SU-DHL-6 (cell line): ENCODE results near the gene HGFAC.

Source experiments
- H2AFZ ChIP-seq: fragments of 200-600 bp; sonication (generic); 2 replicates; pipeline ENCODE4 v1.6.1; 2014; ENCODE audit warnings: low read depth, mild to moderate bottlenecking, moderate library complexity, mixed read lengths, antibody characterized with exemption, low read length; ENCODE audit not compliant: severe bottlenecking
- H3F3A ChIP-seq: fragments of 200-600 bp; shearing (Covaris generic); 2 replicates; pipeline ENCODE4 v1.6.0; 2016; ENCODE audit warnings: antibody characterized with exemption, mild to moderate bottlenecking; ENCODE audit not compliant: insufficient read depth
- H3K27ac ChIP-seq: fragments of 200-600 bp; sonication (generic); 2 replicates; pipeline ENCODE4 v1.5.1; 2016; ENCODE audit warnings: low read depth, mild to moderate bottlenecking, low read length, moderate library complexity, mixed read lengths
- H3K27me3 ChIP-seq: fragments of 200-600 bp; sonication (generic), shearing (Covaris generic); 2 replicates; pipeline ENCODE4 v1.6.0; 2014; ENCODE audit warnings: mild to moderate bottlenecking, low read length
- H3K36me3 ChIP-seq: fragments of 200-600 bp; sonication (generic); 2 replicates; pipeline ENCODE4 v1.6.1; 2014; ENCODE audit warnings: mild to moderate bottlenecking, low read length, mixed read lengths
- H3K4me2 ChIP-seq: fragments of 300-600, 200-600 bp; shearing (Covaris generic), sonication (generic); 2 replicates; pipeline ENCODE4 v1.6.0; 2014; ENCODE audit warnings: low read length, low read depth, mild to moderate bottlenecking; ENCODE audit not compliant: poor library complexity, severe bottlenecking
- H3K4me3 ChIP-seq: fragments of 200-600 bp; sonication (generic); 2 replicates; pipeline ENCODE4 v1.5.1; 2014; ENCODE audit warnings: antibody characterized with exemption, low read length, mild to moderate bottlenecking, mixed read lengths; ENCODE audit not compliant: insufficient read depth, poor library complexity, severe bottlenecking
- H3K79me2 ChIP-seq: fragments of 200-600 bp; sonication (generic); 2 replicates; pipeline ENCODE4 v1.6.1; 2014; ENCODE audit warnings: mild to moderate bottlenecking, low read length, moderate library complexity; ENCODE audit not compliant: insufficient read depth
- H3K9ac ChIP-seq: fragments of 200-600 bp; sonication (generic); 2 replicates; pipeline ENCODE4 v1.7.0; 2014; ENCODE audit warnings: mild to moderate bottlenecking, low read length
- H3K9me2 ChIP-seq: fragments of 200-600 bp; sonication (generic); replicated peaks from 2 replicates; pipeline ENCODE4 v1.6.1; 2014; ENCODE audit warnings: low read length; ENCODE audit not compliant: insufficient read depth
- H3K9me3 ChIP-seq: fragments of 200-600 bp; sonication (generic); 2 replicates; pipeline ENCODE4 v1.6.1; 2014; ENCODE audit warnings: low read length, mixed read lengths; ENCODE audit not compliant: insufficient read depth
- H4K20me1 ChIP-seq: fragments of 200-600 bp; sonication (generic); 2 replicates; pipeline ENCODE4 v1.6.1; 2014; ENCODE audit warnings: low read depth, mild to moderate bottlenecking, antibody characterized with exemption, low read length, moderate library complexity, mixed read lengths
- EZH2phosphoT487 ChIP-seq: fragments of 200-600 bp; sonication (generic), shearing (Covaris generic); conservative IDR thresholded peaks from 2 replicates; pipeline ENCODE4 v1.6.1; 2018; ENCODE audit warnings: mild to moderate bottlenecking, antibody characterized with exemption, low read length, moderate library complexity, mixed read lengths
- TF ChIP-seq, protein P1 (sequence below): fragments of 200-600 bp; sonication (generic); IDR thresholded peaks from one replicate; pipeline ENCODE4 v1.5.1; 2017; ENCODE audit warnings: antibody characterized with exemption, mild to moderate bottlenecking, low read length, moderate library complexity; ENCODE audit not compliant: insufficient read depth, poor library complexity, severe bottlenecking

HGFAC gene

DNA sequence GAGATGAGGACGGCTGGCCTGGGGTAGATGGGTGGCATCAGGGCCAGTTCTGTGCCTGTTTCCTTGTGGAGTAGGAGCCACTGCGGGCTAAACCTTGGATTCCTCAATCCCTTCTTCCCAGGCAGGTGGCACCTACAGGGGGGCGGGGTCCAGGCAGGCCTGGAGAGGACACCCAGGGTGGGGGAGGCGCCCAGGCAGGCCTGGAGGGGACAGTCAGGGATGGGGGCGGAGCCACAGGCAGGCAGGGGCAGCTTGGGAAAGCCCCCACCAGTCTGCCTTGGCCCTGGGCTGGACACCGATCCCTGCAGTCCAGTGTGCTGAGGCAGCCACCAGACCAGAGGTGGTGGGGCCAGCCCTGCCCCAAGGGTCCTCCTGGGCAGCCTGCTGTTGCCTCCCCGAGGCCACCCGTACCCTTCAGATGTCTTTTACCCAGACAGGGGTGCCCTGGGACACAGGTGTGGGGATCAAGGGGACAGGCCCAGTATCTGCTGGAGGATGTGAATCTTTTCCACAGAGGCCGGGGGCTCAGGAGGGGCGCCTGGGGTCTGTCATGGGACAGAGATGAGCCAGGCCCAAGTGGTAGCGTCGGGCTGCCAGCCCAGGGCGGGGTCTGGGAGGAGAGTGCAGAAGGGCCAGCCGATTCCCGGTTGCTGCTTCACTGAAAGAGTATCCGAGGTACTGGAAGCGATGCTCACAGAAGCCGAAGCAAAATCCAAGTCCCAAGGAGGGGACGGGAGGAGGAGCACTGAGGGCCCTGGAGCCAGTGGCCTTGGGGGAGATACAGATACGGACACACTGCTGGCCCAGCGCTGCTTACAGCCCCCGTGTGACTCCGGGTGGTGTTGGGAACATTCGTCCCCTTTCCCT is 56.0 kb downstream of the HGFAC start:
- Histone ChIP-seq H3K27me3 (no peaks in the 10 kb centered on the region), H3F3A (no peaks in the 10 kb centered on the region), H3K27ac (no peak overlapping the region), H3K36me3 (no peaks in the 10 kb centered on the region), H2AFZ (no peak overlapping the region), H3K4me3 (no peak overlapping the region), H3K79me2 (no peaks in the 10 kb centered on the region), H3K9ac (no peak overlapping the region), H4K20me1 (no peaks in the 10 kb centered on the region), H3K9me2 (no peaks in the 10 kb centered on the region), H3K9me3 (no peaks in the 10 kb centered on the region), H3K4me2 (no peak overlapping the region)
- TF ChIP-seq, protein P1, sequence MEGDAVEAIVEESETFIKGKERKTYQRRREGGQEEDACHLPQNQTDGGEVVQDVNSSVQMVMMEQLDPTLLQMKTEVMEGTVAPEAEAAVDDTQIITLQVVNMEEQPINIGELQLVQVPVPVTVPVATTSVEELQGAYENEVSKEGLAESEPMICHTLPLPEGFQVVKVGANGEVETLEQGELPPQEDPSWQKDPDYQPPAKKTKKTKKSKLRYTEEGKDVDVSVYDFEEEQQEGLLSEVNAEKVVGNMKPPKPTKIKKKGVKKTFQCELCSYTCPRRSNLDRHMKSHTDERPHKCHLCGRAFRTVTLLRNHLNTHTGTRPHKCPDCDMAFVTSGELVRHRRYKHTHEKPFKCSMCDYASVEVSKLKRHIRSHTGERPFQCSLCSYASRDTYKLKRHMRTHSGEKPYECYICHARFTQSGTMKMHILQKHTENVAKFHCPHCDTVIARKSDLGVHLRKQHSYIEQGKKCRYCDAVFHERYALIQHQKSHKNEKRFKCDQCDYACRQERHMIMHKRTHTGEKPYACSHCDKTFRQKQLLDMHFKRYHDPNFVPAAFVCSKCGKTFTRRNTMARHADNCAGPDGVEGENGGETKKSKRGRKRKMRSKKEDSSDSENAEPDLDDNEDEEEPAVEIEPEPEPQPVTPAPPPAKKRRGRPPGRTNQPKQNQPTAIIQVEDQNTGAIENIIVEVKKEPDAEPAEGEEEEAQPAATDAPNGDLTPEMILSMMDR: no peak
- no peak for TF ChIP-seq EZH2phosphoT487

DNA sequence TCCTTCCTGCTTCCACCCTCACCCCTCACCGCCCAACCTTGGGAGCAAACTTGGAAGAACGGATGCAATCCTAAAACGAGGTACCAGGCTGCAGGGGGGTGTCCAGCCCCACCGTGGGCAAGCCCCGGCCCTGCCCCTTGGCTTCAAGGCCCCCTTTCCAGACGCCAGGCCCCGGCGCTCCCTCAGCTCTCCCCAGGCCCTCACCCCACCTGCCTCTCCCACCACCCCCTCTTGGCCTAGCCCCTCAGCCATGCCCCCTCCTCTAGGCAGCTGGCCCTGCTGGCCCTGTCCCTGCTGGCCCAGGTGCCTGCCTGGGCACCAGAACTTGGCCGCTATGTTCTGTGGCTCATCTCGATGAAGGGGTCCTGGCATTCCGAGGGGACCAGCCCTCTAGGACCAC is 56.6 kb downstream of the HGFAC start:
- Histone ChIP-seq H3K9me2 (no peaks in the 10 kb centered on the region), H3K9me3 (no peaks in the 10 kb centered on the region), H3K4me2 (no peak overlapping the region), H3K27me3 (no peaks in the 10 kb centered on the region), H3K27ac (no peak overlapping the region), H3K4me3 (no peak overlapping the region), H3K9ac (no peak overlapping the region), H4K20me1 (no peaks in the 10 kb centered on the region), H3F3A (no peaks in the 10 kb centered on the region), H3K79me2 (no peaks in the 10 kb centered on the region), H2AFZ (no peak overlapping the region), H3K36me3 (no peaks in the 10 kb centered on the region)
- no peak for TF ChIP-seq EZH2phosphoT487
- TF ChIP-seq, protein P1: no peak
